HEK293T (cell line): ENCODE data around the gene FAM219B.

ENCODE experiments used
- ELF4 ChIP-seq: fragments of 450-650 bp; IDR thresholded peaks from 2 replicates; pipeline ENCODE4 v1.6.1; 2017; ENCODE audit warnings: antibody characterized with exemption
- FOXK2 ChIP-seq: fragments of 450-650 bp; IDR thresholded peaks from 2 replicates; pipeline ENCODE4 v1.6.1; 2016; ENCODE audit warnings: mild to moderate bottlenecking
- FOXM1 ChIP-seq: fragments of 450-650 bp; IDR thresholded peaks from 2 replicates; pipeline ENCODE4 v1.6.1; 2017; ENCODE audit warnings: mild to moderate bottlenecking, borderline replicate concordance
- L3MBTL2 ChIP-seq: fragments of 450-650 bp; conservative IDR thresholded peaks from 2 replicates; pipeline ENCODE4 v1.6.1; 2016; ENCODE audit warnings: mild to moderate bottlenecking
- TARDBP ChIP-seq: fragments of 450-650 bp; IDR thresholded peaks from 2 replicates; pipeline ENCODE4 v1.6.1; 2016

- TF ChIP-seq FOXK2, result no peak
- TF ChIP-seq TARDBP, result no peak
- no peak for TF ChIP-seq ELF4
- no peak for TF ChIP-seq L3MBTL2
- TF ChIP-seq FOXM1, result no peak
Observed at GRCh38 chr15:74856537-74856936, 50.1 kb downstream of the FAM219B start.
